Activated CD8-positive, alpha-beta memory T cell treated with anti-CD3 and anti-CD28 coated beads, Interleukin-2, amount 50 U/mL, for 1 hour (primary cell): ENCODE data around the gene ASAH2.
"Not testable (repeated sequence)": the region's sequence is repeated elsewhere in the genome, so short reads cannot be mapped to it uniquely, and the experiment has no call there.

ENCODE experiments used
- DNase-seq: peaks from one replicate; pipeline ENCODE4 v3.0.0-alpha.2; 2020; ENCODE audit errors: extremely low read depth

ASAH2 gene

DNA sequence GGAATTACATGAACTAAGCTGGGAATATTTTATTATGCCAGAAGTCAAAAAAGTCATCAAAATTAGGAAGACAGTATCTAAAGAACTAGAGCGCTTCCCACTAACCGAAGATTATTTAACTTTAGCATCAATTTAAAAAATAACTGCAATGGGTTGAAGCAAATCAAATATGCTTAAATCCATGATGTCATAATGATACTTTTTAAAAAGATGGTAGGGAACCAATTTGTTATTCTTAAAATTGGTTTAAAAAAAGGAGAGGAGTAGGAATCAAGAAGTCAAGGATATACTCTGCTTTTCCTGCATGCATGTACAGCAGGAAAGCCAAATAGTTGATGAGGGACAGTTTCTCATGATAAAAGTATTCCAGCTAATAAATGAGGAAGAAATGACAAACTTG lies 3.2 kb upstream of the ASAH2 start:
- DNase-seq: no peak

DNA sequence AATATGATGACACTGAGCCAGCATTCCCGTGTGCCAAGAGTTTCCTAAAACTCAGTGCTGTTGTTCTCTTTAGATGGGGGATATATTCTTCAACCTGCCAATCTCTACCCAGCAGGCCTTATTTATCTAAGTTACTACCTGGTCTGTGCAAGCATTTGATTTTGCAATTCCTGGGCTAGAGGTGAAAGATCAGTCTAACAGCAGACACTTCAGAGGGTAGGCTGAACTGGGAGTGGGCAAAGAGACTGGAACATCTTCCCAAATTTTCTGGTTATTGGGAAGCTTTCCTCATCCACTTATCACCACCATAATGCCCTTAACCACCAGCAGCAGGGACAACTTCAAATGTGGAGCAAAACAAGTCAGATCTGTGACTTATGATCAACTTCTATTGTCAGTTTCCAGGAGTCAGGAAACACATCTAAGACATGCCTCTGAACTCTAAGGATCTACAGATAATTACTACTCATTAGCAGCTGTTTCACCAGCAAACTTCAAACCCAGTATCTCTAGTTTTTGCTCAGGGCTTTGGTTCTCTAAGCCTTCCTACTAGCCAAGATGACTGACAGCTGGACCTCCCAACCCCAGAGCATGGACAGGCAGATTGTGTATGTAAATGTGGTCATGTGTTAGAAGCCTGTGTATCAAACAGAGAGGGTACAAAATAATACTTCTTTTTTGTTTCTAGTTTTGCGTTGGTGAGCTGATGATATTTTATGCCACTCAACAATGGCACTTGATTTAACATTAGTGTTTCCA lies 1.0 kb downstream of the ASAH2 start:
- no peak for DNase-seq

DNA sequence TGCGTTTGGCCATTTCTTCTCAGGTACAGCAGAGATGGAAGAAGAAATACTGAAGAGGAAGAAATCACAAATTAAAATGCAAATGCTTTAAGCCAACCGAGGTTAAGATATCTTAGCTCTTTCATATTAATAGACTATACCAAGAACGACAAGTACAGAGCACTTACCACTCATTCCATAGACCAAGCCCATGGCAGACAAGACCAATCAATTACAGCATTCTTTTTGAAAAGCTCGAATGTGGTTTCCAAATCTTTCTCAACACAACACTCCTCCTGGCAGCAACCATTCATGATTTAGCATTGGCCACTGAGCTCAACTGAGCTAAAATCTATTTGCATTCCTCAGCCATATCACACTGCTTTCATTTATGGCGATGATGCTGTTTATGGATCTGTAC lies 2.7 kb downstream of the ASAH2 start:
- DNase-seq: no peak

DNA sequence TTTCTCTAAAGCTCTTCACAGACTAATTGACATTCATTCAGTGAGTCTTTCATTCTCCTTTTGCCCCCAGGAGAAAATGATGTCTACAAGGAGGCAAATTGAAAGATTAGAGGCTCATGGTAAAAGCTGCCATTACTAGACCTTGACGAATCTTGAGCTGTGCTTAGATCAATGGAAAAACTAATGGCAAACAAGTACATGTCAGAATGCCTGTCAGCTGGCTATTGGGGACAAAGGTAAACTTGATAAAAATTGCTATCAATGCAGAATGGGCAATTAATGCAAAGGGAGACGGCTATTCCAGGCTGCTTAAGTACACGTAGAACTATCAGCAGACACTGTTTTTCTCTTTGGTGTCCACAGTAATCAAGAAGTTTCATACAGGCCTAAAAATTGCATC lies 3.3 kb downstream of the ASAH2 start:
- DNase-seq: no peak

DNA sequence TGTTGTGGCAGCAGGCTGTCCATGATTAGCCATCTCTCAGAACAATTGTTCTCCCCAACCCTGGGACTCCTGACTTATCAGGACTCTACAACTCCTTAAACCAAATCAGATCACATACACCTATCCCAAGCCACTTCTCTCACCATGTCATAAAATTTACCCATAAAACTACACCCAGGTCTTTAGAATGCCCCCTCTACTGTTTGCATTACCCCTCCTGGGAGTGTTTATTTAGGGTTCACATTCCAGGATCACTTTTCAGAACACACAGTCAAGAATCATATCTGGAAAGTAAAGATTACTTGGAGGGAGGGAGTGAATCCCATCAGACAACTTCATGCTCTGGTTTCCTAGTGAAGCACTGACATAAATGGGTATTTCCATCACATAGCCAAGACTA lies 7.1 kb downstream of the ASAH2 start:
- DNase-seq: no peak

DNA sequence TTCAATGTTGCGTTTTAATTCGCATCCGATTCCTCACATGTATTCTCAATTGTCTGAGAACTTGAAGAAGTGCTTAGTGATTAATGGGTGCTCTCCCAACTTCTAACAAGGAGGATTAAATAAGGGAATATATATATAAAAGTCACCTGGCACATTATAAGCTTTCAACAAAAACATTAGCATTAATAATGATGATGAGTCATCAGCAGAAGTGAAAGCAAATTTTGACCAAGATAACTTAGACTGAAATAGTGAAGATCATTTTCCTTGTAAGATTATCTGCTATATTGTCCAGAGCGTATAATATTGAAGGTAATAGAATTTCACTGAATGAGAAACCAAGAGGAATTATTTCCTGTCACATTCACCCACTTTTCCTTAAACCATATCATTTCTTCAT lies 8.5 kb downstream of the ASAH2 start:
- DNase-seq: no peak

DNA sequence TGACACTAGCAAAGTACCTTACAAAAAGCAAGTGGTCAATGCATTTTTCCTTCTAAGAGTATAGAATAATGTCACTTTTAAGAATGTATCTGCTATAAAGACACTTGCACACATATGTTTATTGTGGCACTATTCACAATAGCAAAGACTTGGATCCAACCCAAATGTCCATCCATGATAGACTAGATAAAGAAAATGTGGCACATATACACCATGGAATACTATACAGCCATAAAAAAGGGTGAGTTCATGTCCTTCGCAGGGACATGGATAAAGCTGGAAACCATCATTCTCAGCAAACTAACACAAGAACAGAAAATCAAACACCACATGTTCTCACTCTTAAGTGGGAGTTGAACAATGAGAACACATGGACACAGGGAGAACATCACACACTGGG lies 9.8 kb downstream of the ASAH2 start:
- not testable (repeated sequence) for DNase-seq

DNA sequence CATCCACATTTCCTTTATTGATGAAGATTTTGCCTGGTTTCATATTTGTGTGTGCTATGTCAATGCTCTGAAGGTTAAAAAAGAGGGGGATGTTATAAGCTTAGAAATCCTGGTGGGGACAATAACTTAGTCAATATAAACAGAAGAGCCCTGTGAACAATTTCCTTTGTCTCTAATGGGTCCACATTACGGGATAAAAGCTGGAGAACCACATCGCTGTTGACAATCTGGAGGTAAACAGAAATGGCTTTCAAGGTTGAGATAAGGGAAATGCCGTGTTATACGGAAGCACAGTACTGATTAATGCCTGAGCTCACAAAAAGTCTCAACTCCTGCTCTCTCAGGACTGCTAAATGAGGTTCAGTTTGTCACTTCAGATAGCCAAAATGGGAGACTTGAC lies 16.8 kb downstream of the ASAH2 start:
- no peak for DNase-seq

DNA sequence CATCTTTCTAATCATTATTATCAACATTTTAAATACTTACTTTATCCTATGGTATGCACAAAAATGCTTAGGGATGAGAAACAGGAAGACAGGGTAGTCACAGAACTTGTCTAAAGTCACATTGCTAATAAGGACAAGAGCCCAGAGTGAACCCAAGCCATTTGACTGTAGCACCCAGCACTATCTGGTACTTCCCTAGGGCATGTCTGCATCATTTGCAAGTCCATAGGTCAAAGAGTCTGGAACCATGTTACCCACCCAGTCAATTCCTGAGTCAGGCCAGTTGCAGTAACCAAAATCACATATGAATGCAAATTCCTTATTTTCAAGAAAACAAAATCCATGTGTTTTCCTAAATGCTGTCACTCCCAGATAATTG lies 19.1 kb downstream of the ASAH2 start:
- no peak for DNase-seq

DNA sequence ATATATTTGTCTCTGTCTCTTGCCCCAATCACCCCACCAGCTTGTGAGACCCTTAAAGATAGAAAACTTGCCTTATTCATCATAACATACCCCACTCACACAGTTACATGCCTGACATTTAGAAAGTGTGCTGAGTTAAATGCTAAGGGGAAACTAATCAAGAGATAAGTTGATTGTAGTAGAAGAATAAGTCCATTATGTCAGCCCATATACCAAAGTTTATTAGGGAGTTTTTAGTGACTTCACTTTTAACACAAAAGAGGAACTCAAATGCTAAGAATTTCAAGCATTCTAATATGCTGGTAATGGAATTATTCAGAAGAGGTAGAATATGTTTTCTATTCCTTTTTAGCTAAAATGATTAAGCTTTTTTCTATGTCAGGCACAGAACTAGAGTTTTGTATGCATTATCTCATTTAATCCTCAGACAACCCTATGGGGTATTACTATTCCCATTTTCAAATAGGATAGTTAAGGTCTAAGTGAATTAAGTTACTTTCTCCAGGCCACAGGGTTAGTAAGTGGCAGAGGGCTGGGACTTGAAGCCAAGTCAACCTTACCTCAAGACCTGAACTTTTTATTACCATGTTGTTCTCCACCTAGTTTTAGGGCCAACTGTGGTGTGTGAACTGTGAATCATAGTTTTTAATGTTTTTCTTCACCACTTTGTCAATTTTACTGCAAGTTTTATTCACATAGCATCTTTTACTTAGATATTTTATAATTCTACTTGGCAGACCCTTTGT lies 19.6 kb downstream of the ASAH2 start:
- DNase-seq: no peak

DNA sequence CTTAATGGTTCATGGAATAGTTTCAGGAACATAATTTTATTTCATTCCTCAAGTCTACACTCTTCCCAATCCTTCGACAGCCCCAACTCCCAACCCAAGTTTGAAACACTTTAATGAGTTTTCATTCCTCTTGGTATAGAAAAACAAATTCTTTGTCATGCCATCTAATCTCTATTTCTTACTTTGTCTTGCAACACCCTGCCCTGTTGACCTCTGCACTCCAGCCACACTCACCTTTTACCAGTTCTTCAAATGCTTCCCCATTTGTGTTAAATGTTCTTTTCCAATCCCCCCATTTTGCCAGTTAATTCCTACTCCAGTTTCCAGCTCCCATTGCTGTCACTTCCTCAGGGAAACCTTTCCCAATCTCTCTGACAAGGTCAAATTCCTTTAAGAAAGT lies 21.9 kb downstream of the ASAH2 start:
- DNase-seq: no peak

DNA sequence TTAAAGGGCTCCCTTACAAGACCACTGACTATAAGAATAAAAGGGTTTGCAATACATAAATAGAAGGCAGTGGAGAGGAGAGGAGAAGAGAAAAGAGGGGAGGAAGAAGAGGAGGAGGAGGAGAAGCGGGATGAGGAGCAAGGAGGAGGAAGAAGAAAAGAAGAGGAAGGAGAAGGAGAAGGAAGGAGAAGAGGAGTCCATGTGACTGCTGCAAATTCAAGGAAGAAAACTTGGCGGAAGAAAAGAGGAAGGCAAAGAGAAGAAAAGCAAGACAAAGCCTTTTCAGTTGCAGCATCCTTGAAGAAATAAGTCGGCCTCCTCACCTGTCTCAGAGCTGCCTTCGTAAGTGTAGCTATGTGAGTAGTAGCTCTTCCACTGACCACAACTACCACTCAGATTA lies 22.6 kb downstream of the ASAH2 start:
- no peak for DNase-seq

DNA sequence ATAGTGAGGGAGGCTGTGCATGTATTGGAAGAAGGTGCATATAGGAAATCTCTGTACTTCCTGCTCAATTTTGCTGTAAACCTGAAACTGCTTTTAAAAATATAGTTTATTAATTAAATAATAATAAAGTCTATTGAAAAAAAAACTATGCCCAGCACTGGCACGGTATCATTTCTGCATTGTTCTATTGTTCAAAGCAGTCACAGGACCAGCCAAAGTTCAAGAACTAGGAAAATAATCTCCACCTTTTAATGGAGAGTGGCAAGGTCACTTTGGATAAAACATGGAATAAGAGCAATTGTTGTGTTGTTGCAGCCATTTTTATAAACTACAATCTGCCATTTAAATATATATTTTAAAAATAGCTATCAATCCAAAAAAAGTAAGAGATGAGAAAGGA lies 24.7 kb downstream of the ASAH2 start:
- no peak for DNase-seq

DNA sequence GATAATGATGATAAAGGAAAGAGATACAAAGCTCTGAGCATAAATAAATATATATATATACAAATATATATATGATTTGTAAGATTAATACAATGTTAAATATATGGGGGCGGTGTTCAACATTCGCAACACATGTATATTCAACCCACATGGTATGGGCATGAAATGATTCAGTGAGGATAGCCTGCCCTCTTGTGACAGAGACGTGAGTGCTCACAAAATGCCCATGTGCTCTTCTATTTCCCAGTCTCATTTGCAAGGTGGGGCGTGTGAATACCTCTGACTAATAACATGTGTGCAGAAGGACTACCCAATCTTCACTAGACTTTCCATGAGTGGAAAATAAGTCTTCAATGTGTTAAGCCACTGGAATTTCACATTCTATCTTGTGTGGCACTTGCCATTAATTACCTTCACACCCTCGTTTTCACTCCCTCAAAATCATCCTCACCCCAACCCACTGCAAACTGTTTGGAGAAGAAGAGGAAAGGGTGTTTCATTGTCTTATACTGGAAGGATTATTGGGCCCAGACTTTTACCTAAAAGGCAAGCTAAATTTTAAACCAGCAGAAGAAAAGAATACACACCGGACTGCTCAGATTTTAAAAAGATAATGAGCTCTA lies 26.9 kb downstream of the ASAH2 start:
- no peak for DNase-seq

DNA sequence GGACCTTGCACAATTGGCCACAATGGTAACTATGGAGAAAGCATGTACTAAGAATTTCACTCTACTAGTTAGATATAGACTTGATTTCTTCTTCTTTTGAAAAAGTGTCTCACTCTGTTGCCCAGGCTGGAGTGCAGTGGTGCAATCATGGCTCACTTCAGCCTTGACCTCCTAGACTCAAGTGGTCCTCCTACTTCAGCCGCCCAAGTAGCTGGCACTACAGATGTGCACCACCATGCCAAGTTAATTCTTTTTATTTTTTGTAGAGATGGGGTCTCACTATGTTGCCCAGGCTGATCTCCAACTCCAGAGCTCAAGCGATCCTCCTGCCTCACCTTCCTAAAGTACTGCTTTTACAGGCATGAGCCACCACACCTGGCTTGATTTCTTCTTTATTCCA lies 29.1 kb downstream of the ASAH2 start:
- DNase-seq: no peak

DNA sequence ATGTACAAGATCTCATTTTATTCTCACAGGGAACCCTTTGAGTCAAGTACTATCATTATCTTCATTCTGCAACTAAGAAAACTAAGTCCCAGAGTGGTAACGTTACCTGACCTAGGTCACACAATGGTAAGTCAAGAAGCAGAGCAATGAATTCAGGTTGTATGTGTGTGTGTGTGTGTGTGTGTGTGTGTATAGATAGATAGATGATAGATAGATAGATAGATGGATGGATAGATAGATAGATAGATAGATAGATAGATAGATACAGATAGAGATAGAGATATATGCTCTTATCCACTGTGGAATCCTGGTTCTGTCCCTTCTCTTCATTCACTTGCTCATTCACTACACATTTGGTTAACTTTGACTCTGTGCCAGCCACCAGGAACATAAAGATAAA lies 29.8 kb downstream of the ASAH2 start:
- DNase-seq: no peak

DNA sequence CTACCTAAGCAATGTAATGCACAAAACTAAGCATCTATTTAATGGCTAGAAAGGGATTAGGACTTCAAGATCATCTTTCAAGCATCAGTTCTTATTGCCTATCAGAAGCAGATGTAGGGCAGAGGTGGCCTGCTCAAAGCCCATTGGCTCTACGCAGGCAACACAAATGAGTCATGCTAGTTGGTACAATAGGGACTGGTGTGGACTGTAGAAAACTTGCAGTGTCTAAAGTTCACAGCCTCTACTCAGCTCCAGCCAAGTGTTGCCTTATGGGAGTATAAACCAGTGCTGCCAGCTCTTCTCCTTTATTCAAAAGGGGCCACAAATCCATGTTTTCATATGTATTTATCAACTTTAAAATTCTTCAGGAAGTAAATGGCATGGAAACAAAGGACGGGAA lies 31.7 kb downstream of the ASAH2 start:
- no peak for DNase-seq

DNA sequence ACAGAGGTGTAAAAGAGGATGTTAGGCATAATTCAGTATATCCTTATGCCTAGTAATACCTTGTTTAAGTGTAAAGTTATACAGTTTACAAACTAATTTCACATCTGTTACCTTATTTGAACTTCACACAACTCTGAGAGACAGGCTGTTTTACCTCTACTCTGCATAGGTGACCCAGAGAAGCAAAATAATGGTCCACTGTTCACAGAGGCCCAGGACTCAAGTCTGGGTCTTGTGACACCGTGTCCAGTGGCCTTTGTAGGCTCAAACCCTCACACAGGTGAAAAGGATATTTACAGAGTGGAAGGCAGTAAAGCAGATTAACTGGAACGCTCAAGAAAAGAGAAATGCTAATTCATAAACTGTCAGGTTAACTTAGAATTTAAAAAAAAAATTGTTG lies 32.1 kb downstream of the ASAH2 start:
- DNase-seq: no peak

DNA sequence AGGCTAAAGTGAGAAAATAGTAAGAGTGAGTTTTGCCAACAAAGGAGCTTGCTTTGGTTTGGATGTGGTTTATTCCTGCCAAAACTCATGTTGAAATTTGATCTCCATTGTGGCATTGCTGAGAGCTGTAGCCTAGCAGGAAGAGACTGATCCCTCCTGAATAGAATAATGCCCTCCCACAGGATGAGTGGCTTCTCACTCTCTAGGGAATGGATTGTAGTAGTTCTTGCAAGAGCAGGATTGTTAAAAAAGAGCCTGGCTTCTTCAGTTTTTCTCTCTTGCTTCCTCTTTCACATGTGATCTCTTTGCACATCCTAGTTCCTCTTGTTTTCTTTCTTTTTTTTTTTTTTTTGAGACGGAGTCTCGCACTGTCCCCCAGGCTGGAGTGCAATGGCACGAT lies 34.4 kb downstream of the ASAH2 start:
- no peak for DNase-seq

DNA sequence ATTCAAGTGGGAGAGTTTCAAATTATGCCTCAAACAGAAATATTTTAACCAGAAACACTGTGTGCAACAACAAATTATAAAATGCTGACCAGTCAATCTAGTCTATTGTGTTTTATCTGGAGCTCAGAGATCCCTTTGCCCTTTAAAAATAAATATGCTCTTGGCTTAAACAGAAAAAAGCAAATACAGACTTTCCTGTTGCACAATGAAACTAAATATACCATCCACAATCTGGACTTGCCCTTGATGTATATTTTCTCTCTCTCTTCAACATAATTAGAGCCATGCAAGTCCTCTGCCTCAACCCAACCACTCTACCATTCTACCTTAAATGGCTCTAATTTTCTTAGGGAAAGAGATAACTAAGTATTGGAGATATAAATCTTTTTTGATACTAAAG lies 34.9 kb downstream of the ASAH2 start:
- DNase-seq: no peak

DNA sequence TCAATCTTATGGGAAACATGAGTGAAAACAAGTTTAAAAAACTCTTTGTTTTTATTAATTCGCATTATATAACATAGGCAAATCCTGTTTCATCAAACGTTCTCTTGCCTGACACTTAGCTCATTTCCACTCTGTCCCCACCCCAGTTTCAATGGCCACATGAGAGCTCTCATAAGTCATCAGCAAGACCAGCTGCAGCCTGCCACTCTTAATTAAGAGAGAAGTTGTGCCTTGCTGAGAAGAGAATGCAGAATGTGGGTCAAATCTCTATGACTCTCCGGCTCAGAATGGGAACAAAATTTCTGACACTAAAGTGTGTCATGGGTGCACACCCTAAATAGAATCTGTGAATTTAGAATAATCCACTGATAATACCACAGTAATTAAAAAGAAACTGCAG lies 39.6 kb downstream of the ASAH2 start:
- no peak for DNase-seq

DNA sequence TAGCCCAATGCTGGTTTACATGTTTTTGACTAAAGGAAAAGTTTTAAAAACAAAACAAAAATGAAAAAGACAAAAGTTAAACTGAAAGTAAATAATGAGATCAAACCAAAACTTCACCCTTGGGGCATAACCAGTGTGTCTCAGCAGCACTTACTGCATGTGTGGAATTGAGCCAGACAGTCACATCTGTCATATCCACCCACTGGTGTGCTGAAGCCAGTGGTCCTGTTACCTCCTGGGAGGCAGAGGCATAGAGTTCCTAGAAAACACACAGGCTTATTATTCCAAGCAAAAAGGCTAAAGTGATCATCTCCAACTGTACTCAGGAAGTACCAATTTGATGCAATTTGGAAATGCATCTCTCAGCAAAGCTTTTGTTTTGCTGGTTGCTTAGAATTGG lies 40.4 kb downstream of the ASAH2 start:
- no peak for DNase-seq
